IMR-90 (cell line): ENCODE results near the gene H6PD.

Experiments used
- BHLHE40 ChIP-seq: fragments of 150-350 bp; IDR thresholded peaks from 2 replicates; pipeline ENCODE4 v1.6.1; 2016; ENCODE audit warnings: mild to moderate bottlenecking, low read depth, low read length
- CEBPB ChIP-seq: IDR thresholded peaks from 2 replicates; pipeline ENCODE4 v1.6.1; 2012; ENCODE audit warnings: low read depth, low read length, improper control_type of control experiment
- MXI1 ChIP-seq: IDR thresholded peaks from 2 replicates; pipeline ENCODE4 v1.6.1; 2012; ENCODE audit warnings: low read depth, mild to moderate bottlenecking, low read length, moderate library complexity, borderline replicate concordance
- NFE2L2 ChIP-seq: fragments of 150-350 bp; IDR thresholded peaks from 2 replicates; pipeline ENCODE4 v1.6.1; 2016; ENCODE audit warnings: low read depth, mild to moderate bottlenecking, low read length
- POLR2A ChIP-seq: IDR thresholded peaks from 2 replicates; pipeline ENCODE4 v1.6.1; 2012; ENCODE audit warnings: mild to moderate bottlenecking, low read depth, low read length
- RAD21 ChIP-seq: IDR thresholded peaks from 2 replicates; pipeline ENCODE4 v1.6.1; 2012; ENCODE audit warnings: low read length, improper control_type of control experiment
- RCOR1 ChIP-seq: IDR thresholded peaks from 2 replicates; pipeline ENCODE4 v1.6.1; 2012; ENCODE audit warnings: mild to moderate bottlenecking, low read length, improper control_type of control experiment; ENCODE audit not compliant: insufficient replicate concordance
- RFX5 ChIP-seq: IDR thresholded peaks from 2 replicates; pipeline ENCODE4 v1.8.0; 2012; ENCODE audit warnings: low read depth, mild to moderate bottlenecking, low read length, moderate library complexity
- SMC3 ChIP-seq: fragments of 150-350 bp; IDR thresholded peaks from 2 replicates; pipeline ENCODE4 v1.6.1; 2016; ENCODE audit warnings: low read depth, mild to moderate bottlenecking, antibody characterized with exemption, low read length, moderate library complexity
- TF ChIP-seq, protein P1 (sequence below): conservative IDR thresholded peaks from 2 replicates; pipeline ENCODE4 v1.5.1; 2012; ENCODE audit warnings: mild to moderate bottlenecking, low read depth, low read length, improper control_type of control experiment

DNA sequence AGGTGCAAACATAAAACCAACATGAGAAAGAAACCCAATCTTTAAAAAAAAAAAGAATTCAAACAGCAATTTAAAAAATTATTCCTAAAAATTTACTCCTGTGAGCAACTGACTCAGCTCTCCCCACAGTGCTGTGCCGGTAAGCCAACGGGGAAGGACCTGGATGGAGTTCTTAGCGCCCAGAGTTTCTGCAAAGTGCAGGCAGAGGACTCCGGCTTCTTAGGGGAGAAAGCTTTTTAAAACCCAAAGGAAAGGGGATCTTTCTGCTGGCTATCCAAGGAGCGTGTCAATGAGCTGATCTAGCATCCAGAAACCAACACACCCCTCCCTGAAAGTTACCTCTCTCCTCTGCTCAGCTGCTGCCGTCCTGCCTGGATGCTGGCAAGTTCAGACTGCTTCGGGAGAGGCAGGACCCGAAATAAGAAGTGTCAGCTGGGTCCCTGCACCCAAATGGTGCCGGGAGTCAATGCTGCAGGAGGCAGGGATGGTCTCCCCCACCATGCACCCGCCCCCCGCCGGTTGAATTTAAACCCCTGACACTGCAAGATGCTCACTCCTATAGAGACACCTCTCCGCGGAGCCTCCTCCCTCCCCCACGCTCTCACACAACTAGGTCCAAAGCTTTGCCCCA, 32.2 kb upstream of the H6PD start:
- TF ChIP-seq, protein P1, sequence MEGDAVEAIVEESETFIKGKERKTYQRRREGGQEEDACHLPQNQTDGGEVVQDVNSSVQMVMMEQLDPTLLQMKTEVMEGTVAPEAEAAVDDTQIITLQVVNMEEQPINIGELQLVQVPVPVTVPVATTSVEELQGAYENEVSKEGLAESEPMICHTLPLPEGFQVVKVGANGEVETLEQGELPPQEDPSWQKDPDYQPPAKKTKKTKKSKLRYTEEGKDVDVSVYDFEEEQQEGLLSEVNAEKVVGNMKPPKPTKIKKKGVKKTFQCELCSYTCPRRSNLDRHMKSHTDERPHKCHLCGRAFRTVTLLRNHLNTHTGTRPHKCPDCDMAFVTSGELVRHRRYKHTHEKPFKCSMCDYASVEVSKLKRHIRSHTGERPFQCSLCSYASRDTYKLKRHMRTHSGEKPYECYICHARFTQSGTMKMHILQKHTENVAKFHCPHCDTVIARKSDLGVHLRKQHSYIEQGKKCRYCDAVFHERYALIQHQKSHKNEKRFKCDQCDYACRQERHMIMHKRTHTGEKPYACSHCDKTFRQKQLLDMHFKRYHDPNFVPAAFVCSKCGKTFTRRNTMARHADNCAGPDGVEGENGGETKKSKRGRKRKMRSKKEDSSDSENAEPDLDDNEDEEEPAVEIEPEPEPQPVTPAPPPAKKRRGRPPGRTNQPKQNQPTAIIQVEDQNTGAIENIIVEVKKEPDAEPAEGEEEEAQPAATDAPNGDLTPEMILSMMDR = no peak
- TF ChIP-seq BHLHE40 = no peak
- TF ChIP-seq MXI1 = no peak
- TF ChIP-seq POLR2A = peak; percentile 57; the same call in 1 of the 2 replicates
- TF ChIP-seq CEBPB = no peak
- TF ChIP-seq RAD21 = no peak
- no peak for TF ChIP-seq SMC3
- no peak for TF ChIP-seq RFX5
- no peak for TF ChIP-seq RCOR1
- TF ChIP-seq NFE2L2 = no peak
